Heart left ventricle (tissue), 16 donors: ENCODE data around the gene SREBF2. TPM values are rescaled to one million over a fixed set of nuclear protein-coding genes. Genes with fewer than 3 reads are reported as not detected.

Source experiments
- ATAC-seq, 4 donors: fragments of 200-7000 bp; cut with Tn5 transposase; one replicate each; pipeline ENCODE4 v1.9.1; 2020 to 2022; ENCODE audit warnings: moderate library complexity in 4 of 4, mild to moderate bottlenecking in 3 of 4, moderate number of reproducible peaks in 1 of 4
- DNase-seq, 5 donors: peaks; one replicate each; pipeline ENCODE4 v3.0.0-alpha.2; 2020
- H3K27ac ChIP-seq, 12 donors: fragments of 200-600 bp; sonication (generic) in 4 of 12; one replicate each; pipeline versions ENCODE4 v1.5.0 to v1.8.0; 2016 to 2022; ENCODE audit warnings: mild to moderate bottlenecking in 2 of 12
- H3K27me3 ChIP-seq, 9 donors: fragments of 200-600 bp; sonication (generic) in 2 of 9; one replicate each; pipeline versions ENCODE4 v1.5.1 to v1.8.0; 2016 to 2022; ENCODE audit warnings: mild to moderate bottlenecking in 3 of 9
- H3K36me3 ChIP-seq, 9 donors: fragments of 200-600 bp; sonication (generic) in 2 of 9; one replicate each; pipeline versions ENCODE4 v1.5.0 to v1.8.0; 2018 to 2022; ENCODE audit warnings: mild to moderate bottlenecking in 2 of 9
- H3K4me1 ChIP-seq, 12 donors: fragments of 200-600 bp; sonication (generic) in 4 of 12; one replicate each; pipeline versions ENCODE4 v1.5.0 to v1.8.0; 2016 to 2022; ENCODE audit warnings: mild to moderate bottlenecking in 3 of 12
- H3K4me3 ChIP-seq, 12 donors: fragments of 200-600 bp; sonication (generic) in 4 of 12; one replicate each; pipeline versions ENCODE4 v1.5.0 to v1.8.0; 2017 to 2022; ENCODE audit warnings: mild to moderate bottlenecking in 9 of 12, moderate library complexity in 4 of 12
- H3K9me3 ChIP-seq, 12 donors: fragments of 200-600 bp; sonication (generic) in 4 of 12; one replicate each; pipeline versions ENCODE4 v1.5.0 to v1.8.0; 2016 to 2022; ENCODE audit warnings: mild to moderate bottlenecking in 1 of 12
- POLR2A ChIP-seq, 2 donors: fragments of 450-650 bp; IDR thresholded peaks; one replicate each; pipeline ENCODE4 v1.6.1; 2017; ENCODE audit warnings: antibody characterized with exemption in 2 of 2, mild to moderate bottlenecking in 2 of 2, moderate library complexity in 2 of 2
- WGBS, 4 donors: extraction: QIAGEN DNeasy Blood & Tissue Kit in 2 of 4; methylation state at CpG; one replicate each; pipeline versions ENCODE4 v1.1.5 to v1.1.7; 2013 to 2018; 5-methylcytosine and 5-hydroxymethylcytosine counted together
- intact Hi-C, 10 donors: fragments of 100-400 bp; cut with DNase I; formaldehyde crosslinking; loops; one replicate each; pipeline versions ENCODE4 v1.11.1 to v1.14.2; 2022
- polyA plus RNA-seq, 2 donors: library from polyadenylated mRNA; stranded (reverse); fragments of 200-250 nt; gene quantifications; one replicate each; pipeline ENCODE4 v1.2.3, GENCODE V29; 2013
- total RNA-seq, 9 donors: library from RNA; depleted of rRNA in 2 of 9; stranded (reverse); fragments of >200 nt in 2 of 9; fragmentation: NEBNext Ultra II Directional in 3 of 9; extraction: Animal tissue kit (Norgen Biotek cat#: 25700) in 3 of 9; gene quantifications; one replicate each; pipeline versions ENCODE4 v1.1.0 to v1.2.4, GENCODE V29; 2016 to 2023
- TF ChIP-seq, protein P1 (sequence below), 12 donors: fragments of 200-600 bp; sonication (generic) in 4 of 12; IDR thresholded peaks; one replicate each; pipeline versions ENCODE4 v1.5.0 to v1.8.0; 2018 to 2022; ENCODE audit warnings: antibody characterized with exemption in 12 of 12, mild to moderate bottlenecking in 5 of 12
- donor health status: ischemic (EF 13 %, LVEDD 7.1; RV severe dilation, severe dysfunction).
- donor health status: healthy with polysubstance abuse.
- donor health status: DM: no; HTN: yes; CAD: no.
- donor health status: DM: no; HTN: no; CAD: no.
- donor health status: ischemic (EF 25% LVEDD 6.9; RV normal size, moderate dysfunction).
- donor health status: ischemic (EF 25% LVEDD 5.7; RV mildly dilated, moderate dysfunction).
- donor health status: healthy.
- donor health status: DM: yes; HTN: yes; CAD: no.
- donor health status: ischemic (EF 35%, LVEDD 5.7; RV mildly dilated, moderate dysfunction).
- donor health status: nonischemic (EF 11% LVEDD 7.7; RV severe dilation, severe dysfunction).
- donor health status: DM: yes; HTN: yes; CAD: no.
- donor health status: PGD.
- donor health status: ischemic (EF 29% LVEDD 5.4; RV normal size, mild dysfunction).
- donor health status: nonischemic (EF 23%, LVEDD 6.1; RV moderate dilation, normal function).

Gene SREBF2
- total and polyA plus RNA-seq, 11 donors: 39.4 to 115 (median 73.0) TPM

DNA sequence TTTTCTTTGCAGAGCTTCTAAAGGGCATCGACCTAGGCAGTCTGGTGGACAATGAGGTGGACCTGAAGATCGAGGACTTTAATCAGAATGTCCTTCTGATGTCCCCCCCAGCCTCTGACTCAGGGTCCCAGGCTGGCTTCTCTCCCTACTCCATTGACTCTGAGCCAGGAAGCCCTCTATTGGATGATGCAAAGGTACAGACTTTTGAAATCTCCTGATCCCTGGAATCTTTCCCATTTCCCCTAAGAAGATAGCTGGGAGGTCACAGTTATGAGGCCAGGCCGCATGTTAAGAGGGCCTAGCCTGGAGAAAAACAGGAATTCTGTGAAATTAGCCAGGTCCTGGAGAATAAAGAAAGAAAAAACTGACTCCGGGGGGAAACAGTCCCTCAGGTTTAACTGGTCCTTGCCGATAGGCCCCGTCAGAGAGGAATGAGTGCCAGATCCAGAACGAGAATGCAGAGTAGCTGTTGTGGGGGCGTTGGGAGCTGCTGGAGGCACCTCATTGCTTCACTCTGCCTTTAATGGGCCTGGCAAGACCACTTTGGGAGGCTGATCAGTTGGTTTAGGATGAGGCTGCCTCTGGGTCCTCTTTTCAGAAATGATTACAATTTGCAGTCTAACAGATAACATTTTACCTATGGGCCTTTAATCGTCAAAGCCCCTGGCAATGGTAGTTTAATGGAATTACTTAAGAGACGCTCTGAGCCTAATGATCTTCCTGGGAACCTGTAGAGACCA lies 42.8 kb downstream of the SREBF2 start:
- Histone ChIP-seq H3K27ac (no peak overlapping the region), H3K27me3 (no peaks in the 10 kb centered on the region), H3K4me1 (peaks cover 0 to 14% (median 0%) of the 10 kb centered on the region in 12 donors), H3K9me3 (no peaks in the 10 kb centered on the region), H3K36me3 (peaks cover under 1 to 100% (median 97%) of the 10 kb centered on the region in 9 donors), H3K4me3 (no peak overlapping the region)
- DNase-seq (no peak), ATAC-seq (no peak)
- intact Hi-C loops: no loop called here
- 86 to 89% (median 86%) methylated on average over 10 of the region's 10 CpGs for WGBS, 4 donors
- TF ChIP-seq, protein P1, sequence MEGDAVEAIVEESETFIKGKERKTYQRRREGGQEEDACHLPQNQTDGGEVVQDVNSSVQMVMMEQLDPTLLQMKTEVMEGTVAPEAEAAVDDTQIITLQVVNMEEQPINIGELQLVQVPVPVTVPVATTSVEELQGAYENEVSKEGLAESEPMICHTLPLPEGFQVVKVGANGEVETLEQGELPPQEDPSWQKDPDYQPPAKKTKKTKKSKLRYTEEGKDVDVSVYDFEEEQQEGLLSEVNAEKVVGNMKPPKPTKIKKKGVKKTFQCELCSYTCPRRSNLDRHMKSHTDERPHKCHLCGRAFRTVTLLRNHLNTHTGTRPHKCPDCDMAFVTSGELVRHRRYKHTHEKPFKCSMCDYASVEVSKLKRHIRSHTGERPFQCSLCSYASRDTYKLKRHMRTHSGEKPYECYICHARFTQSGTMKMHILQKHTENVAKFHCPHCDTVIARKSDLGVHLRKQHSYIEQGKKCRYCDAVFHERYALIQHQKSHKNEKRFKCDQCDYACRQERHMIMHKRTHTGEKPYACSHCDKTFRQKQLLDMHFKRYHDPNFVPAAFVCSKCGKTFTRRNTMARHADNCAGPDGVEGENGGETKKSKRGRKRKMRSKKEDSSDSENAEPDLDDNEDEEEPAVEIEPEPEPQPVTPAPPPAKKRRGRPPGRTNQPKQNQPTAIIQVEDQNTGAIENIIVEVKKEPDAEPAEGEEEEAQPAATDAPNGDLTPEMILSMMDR (IDR thresholded peaks at IDR 0.05): no peak
- TF ChIP-seq POLR2A (IDR thresholded peaks at IDR 0.05): no peak

DNA sequence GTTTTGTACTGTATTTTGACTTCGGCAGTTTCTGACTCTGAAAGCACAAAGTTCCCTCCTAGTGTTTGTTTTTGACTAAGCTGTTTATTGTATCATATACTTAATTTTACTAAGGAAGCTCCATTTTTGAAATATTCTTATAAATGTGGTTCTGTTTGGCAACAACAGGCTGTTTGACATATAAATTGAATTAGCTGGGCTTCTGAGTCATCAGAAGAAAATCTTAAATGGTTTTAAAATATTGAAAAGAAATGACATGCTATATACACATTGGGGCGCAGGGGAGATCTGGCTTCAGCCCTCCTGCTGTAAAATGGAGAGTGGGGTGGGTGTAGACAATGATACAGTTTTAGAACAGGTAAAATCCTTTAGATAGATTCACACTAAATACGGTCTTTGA lies 43.4 kb downstream of the SREBF2 start:
- Histone ChIP-seq H3K4me3 (no peak overlapping the region), H3K9me3 (no peaks in the 10 kb centered on the region), H3K27ac (no peak overlapping the region), H3K4me1 (peaks cover 0 to 14% (median 0%) of the 10 kb centered on the region in 12 donors), H3K27me3 (no peaks in the 10 kb centered on the region), H3K36me3 (peaks cover 4 to 100% (median 97%) of the 10 kb centered on the region in 9 donors)
- 92 to 99% (median 95%) methylated on average over 3 of the region's 3 CpGs for WGBS, 4 donors
- intact Hi-C loops: no loop called here
- no peak for TF ChIP-seq POLR2A (IDR thresholded peaks at IDR 0.05)
- TF ChIP-seq, protein P1 (IDR thresholded peaks at IDR 0.05): no peak
- ATAC-seq (no peak), DNase-seq (no peak)

DNA sequence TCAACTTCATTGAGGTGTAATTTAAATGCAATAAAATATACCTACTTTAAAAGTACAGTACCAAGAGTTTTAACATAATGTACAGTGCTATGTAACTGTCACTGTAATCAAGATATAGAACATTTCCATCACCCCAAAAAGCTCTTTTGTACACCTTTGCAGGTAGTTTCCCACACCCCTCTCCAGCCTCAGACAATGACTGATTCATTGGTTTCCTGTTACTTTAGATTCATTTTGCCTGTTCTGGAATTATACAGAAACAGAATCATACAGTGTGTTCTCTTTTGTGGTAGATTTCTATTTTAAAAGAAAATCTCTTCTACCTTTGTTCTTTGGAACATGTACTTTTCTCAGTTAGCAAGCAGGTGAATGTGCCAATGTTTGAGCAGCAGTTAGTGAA lies 43.8 kb downstream of the SREBF2 start:
- Histone ChIP-seq H3K36me3 (peaks cover 4 to 100% (median 97%) of the 10 kb centered on the region in 9 donors), H3K4me3 (no peak overlapping the region), H3K4me1 (peaks cover 0 to 14% (median 0%) of the 10 kb centered on the region in 12 donors), H3K27me3 (no peaks in the 10 kb centered on the region), H3K27ac (no peak overlapping the region), H3K9me3 (no peaks in the 10 kb centered on the region)
- ATAC-seq (no peak), DNase-seq (no peak)
- TF ChIP-seq, protein P1 (IDR thresholded peaks at IDR 0.05): no peak
- no peak for TF ChIP-seq POLR2A (IDR thresholded peaks at IDR 0.05)
- intact Hi-C loops: no loop called here

DNA sequence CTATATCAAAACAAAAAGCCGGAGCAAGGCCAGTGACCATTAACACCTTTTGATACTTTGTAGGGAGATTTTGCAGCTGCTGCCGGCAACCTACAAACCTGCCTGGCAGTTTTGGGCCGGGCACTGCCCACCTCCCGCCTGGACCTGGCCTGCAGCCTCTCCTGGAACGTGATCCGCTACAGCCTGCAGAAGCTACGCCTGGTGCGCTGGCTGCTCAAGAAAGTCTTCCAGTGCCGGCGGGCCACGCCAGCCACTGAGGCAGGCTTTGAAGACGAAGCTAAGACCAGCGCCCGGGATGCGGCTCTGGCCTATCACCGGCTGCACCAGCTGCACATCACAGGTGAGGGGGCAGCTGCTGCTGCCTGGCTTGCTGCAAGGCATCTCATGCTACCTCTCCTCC lies 47.7 kb downstream of the SREBF2 start:
- 93 to 97% (median 96%) methylated on average over 11 to 16 of the region's 16 CpGs for WGBS, 4 donors
- TF ChIP-seq, protein P1 (IDR thresholded peaks at IDR 0.05): no peak
- TF ChIP-seq POLR2A (IDR thresholded peaks at IDR 0.05): no peak
- intact Hi-C loops: no loop called here
- no peak overlapping the region for H3K4me3 ChIP-seq
- no peaks in the 10 kb centered on the region for H3K9me3 ChIP-seq
- no peaks in the 10 kb centered on the region for H3K27me3 ChIP-seq
- ATAC-seq (no peak), DNase-seq (no peak)
- H3K27ac ChIP-seq: no peak overlapping the region
- H3K4me1 ChIP-seq: peaks cover 0 to 14% (median 0%) of the 10 kb centered on the region in 12 donors
- H3K36me3 ChIP-seq: peaks cover 4 to 100% (median 100%) of the 10 kb centered on the region in 9 donors
